H1 (cell line): Measurements from ENCODE around the gene KRTAP5-6. TPM values are rescaled to one million over a fixed set of nuclear protein-coding genes. Genes with fewer than 3 reads are reported as not detected.

Experiments used
- CTCF ChIA-PET: fragments of 300-600 bp; sonication (Branson Sonifier 250); formaldehyde crosslinking; loops from one replicate; lab custom pipeline; 2021; ENCODE audit not compliant: partially characterized antibody; lab: Charles Lee
- POLR2A ChIA-PET: fragments of 300-600 bp; sonication (Branson Sonifier 250); formaldehyde crosslinking; loops from one replicate; lab custom pipeline; 2021; ENCODE audit warnings: inconsistent platforms; ENCODE audit not compliant: partially characterized antibody; lab: Charles Lee
- DNase-seq, 2 experiments: peaks; one replicate each; pipeline versions ENCODE4 v3.0.0 to v3.0.0-alpha.2; 2010 to 2022; ENCODE audit warnings: low spot score in 2 of 2, low read depth in 1 of 2, mixed read lengths in 1 of 2
- FAIRE-seq: peaks from 2 replicates; lab custom pipeline; 2011; peaks lifted over from hg19 to GRCh38; lab: Jason Lieb, UNC
- H2AFZ ChIP-seq: 2 replicates; pipeline ENCODE4 v1.8.1; 2012; ENCODE audit warnings: low read length, inconsistent platforms
- H2AK5ac ChIP-seq: 2 replicates; pipeline ENCODE4 v1.6.1; 2013; ENCODE audit warnings: low read depth, low read length
- H2BK120ac ChIP-seq: replicated peaks from 2 replicates; pipeline ENCODE3; 2013; ENCODE audit warnings: low read depth, low read length, inconsistent platforms
- H2BK12ac ChIP-seq: 2 replicates; pipeline ENCODE4 v1.6.1; 2013; ENCODE audit warnings: low read depth, low read length
- H2BK15ac ChIP-seq: 2 replicates; pipeline ENCODE4 v1.6.1; 2013; ENCODE audit warnings: low read length
- H2BK20ac ChIP-seq: 2 replicates; pipeline ENCODE4 v1.6.1; 2013; ENCODE audit warnings: low read length
- H2BK5ac ChIP-seq: 2 replicates; pipeline ENCODE4 v1.6.1; 2013; ENCODE audit warnings: low read depth, low read length
- H3K14ac ChIP-seq: 2 replicates; pipeline ENCODE4 v1.6.1; 2013; ENCODE audit warnings: inconsistent platforms; ENCODE audit not compliant: insufficient read length
- H3K18ac ChIP-seq: 2 replicates; pipeline ENCODE4 v1.6.1; 2013; ENCODE audit warnings: low read length; ENCODE audit errors: extremely low read depth
- H3K23ac ChIP-seq: 2 replicates; pipeline ENCODE4 v1.6.1; 2013; ENCODE audit warnings: inconsistent platforms; ENCODE audit not compliant: insufficient read length
- H3K23me2 ChIP-seq: 2 replicates; pipeline ENCODE4 v1.6.1; 2013; ENCODE audit warnings: low read depth, low read length
- H3K27ac ChIP-seq: 2 replicates; pipeline ENCODE4 v1.6.1; 2011; ENCODE audit warnings: low read depth, low read length, inconsistent platforms
- H3K27me3 ChIP-seq, 4 experiments: replicated peaks in 1 of 4; 1 replicate in 1 of 4; 2 replicates in 3 of 4; pipeline versions ENCODE4 v1.6.1 to v1.8.1; 2011 to 2013; ENCODE audit warnings: low read length in 3 of 4, mild to moderate bottlenecking in 3 of 4, inconsistent platforms in 2 of 4, mixed read lengths in 2 of 4, moderate library complexity in 1 of 4; ENCODE audit not compliant: control insufficient read depth in 3 of 4, insufficient read depth in 3 of 4; ENCODE audit errors: extremely low read depth in 1 of 4
- H3K36me3 ChIP-seq, 4 experiments: 2 replicates each; pipeline versions ENCODE4 v1.6.1 to v1.8.1; 2011 to 2013; ENCODE audit warnings: mild to moderate bottlenecking in 4 of 4, low read length in 3 of 4, moderate library complexity in 2 of 4, control low read depth in 1 of 4, inconsistent platforms in 1 of 4; ENCODE audit not compliant: insufficient read depth in 4 of 4, control insufficient read depth in 2 of 4
- H3K4ac ChIP-seq: replicated peaks from 2 replicates; pipeline ENCODE3; 2013; ENCODE audit warnings: low read length, low read depth, mixed read lengths, inconsistent platforms; ENCODE audit not compliant: insufficient read length
- H3K4me1 ChIP-seq, 4 experiments: replicated peaks in 1 of 4; 1 replicate in 1 of 4; 2 replicates in 3 of 4; pipeline versions ENCODE4 v1.6.1 to v1.8.1; 2011 to 2013; ENCODE audit warnings: low read length in 3 of 4, inconsistent platforms in 2 of 4, mixed read lengths in 1 of 4; ENCODE audit not compliant: insufficient read depth in 4 of 4, control insufficient read depth in 3 of 4
- H3K4me2 ChIP-seq, 2 experiments: 2 replicates each; pipeline versions ENCODE4 v1.6.1 to v1.8.1; 2011 to 2013; ENCODE audit warnings: low read depth in 2 of 2, low read length in 2 of 2, control low read depth in 1 of 2, inconsistent platforms in 1 of 2, mild to moderate bottlenecking in 1 of 2; ENCODE audit not compliant: insufficient read depth in 1 of 2
- H3K4me3 ChIP-seq, 4 experiments: fragments of 200-600, 300-600 bp in 1 of 4; sonication (generic), shearing (Covaris generic), sonication (Bioruptor Twin) in 1 of 4; 2 replicates each; pipeline versions ENCODE4 v1.5.1 to v1.8.1; 2011 to 2016; ENCODE audit warnings: low read length in 4 of 4, low read depth in 3 of 4, control low read depth in 2 of 4, inconsistent platforms in 2 of 4, mild to moderate bottlenecking in 2 of 4, mixed read lengths in 1 of 4, moderate library complexity in 1 of 4; ENCODE audit not compliant: insufficient read depth in 2 of 4; ENCODE audit errors: extremely low read depth in 1 of 4
- H3K56ac ChIP-seq: replicated peaks from 2 replicates; pipeline ENCODE3; 2013; ENCODE audit warnings: low read depth, mild to moderate bottlenecking, mixed read lengths, low read length, inconsistent platforms; ENCODE audit not compliant: insufficient read length
- H3K79me1 ChIP-seq: 2 replicates; pipeline ENCODE4 v1.6.1; 2013; ENCODE audit warnings: low read depth, low read length, control low read depth
- H3K79me2 ChIP-seq, 2 experiments: 2 replicates each; pipeline versions ENCODE4 v1.6.1 to v1.8.1; 2012 to 2013; ENCODE audit warnings: low read length in 2 of 2, mild to moderate bottlenecking in 2 of 2, inconsistent platforms in 1 of 2; ENCODE audit not compliant: insufficient read depth in 2 of 2, control insufficient read depth in 1 of 2
- H3K9ac ChIP-seq, 4 experiments: replicated peaks in 1 of 4; 1 replicate in 1 of 4; 2 replicates in 3 of 4; pipeline versions ENCODE4 v1.6.1 to v1.8.1; 2011 to 2013; ENCODE audit warnings: low read depth in 3 of 4, low read length in 3 of 4, control low read depth in 2 of 4, mild to moderate bottlenecking in 2 of 4, moderate library complexity in 2 of 4, inconsistent platforms in 1 of 4; ENCODE audit errors: extremely low read depth in 1 of 4
- H3K9me3 ChIP-seq, 2 experiments: 2 replicates each; pipeline versions ENCODE4 v1.6.1 to v1.8.1; 2012 to 2013; ENCODE audit warnings: mild to moderate bottlenecking in 2 of 2, moderate library complexity in 2 of 2, control low read depth in 1 of 2, inconsistent platforms in 1 of 2, low read depth in 1 of 2, low read length in 1 of 2, mixed read lengths in 1 of 2; ENCODE audit not compliant: insufficient read depth in 2 of 2
- H4K20me1 ChIP-seq, 2 experiments: replicated peaks in 1 of 2; 2 replicates each; pipeline versions ENCODE3 to v1.8.1; 2011 to 2013; ENCODE audit warnings: inconsistent platforms in 2 of 2, low read length in 2 of 2, mild to moderate bottlenecking in 1 of 2; ENCODE audit not compliant: insufficient read depth in 2 of 2, control insufficient read depth in 1 of 2
- H4K5ac ChIP-seq: 2 replicates; pipeline ENCODE4 v1.6.1; 2013; ENCODE audit warnings: low read length, low read depth, mixed read lengths, inconsistent platforms; ENCODE audit not compliant: insufficient read length
- H4K8ac ChIP-seq: 2 replicates; pipeline ENCODE4 v1.8.0; 2013; ENCODE audit warnings: mild to moderate bottlenecking, moderate library complexity, low read length, inconsistent platforms; ENCODE audit not compliant: insufficient read depth; ENCODE audit errors: extremely low read depth
- H4K91ac ChIP-seq: replicated peaks from 2 replicates; pipeline ENCODE3; 2013; ENCODE audit warnings: low read length, mixed read lengths, inconsistent platforms; ENCODE audit not compliant: insufficient read length
- BCL11A ChIP-seq, 2 experiments: IDR thresholded peaks; one replicate each; pipeline ENCODE4 v1.6.1; 2011; ENCODE audit warnings: low read depth in 2 of 2, low read length in 2 of 2, mild to moderate bottlenecking in 2 of 2
- CTBP2 ChIP-seq: IDR thresholded peaks from 2 replicates; pipeline ENCODE4 v1.7.0; 2011; ENCODE audit warnings: borderline replicate concordance, mild to moderate bottlenecking, moderate library complexity, mixed read lengths, low read length; ENCODE audit not compliant: insufficient read depth, insufficient read length
- MAFK ChIP-seq: IDR thresholded peaks from 2 replicates; pipeline ENCODE4 v1.6.1; 2012; ENCODE audit warnings: low read depth, mild to moderate bottlenecking, improper control_type of control experiment, low read length
- SIN3A ChIP-seq, 2 experiments: IDR thresholded peaks in 1 of 2; conservative IDR thresholded peaks in 1 of 2; 2 replicates each; pipeline ENCODE4 v1.6.1; 2011 to 2012; ENCODE audit warnings: low read length in 2 of 2, improper control_type of control experiment in 1 of 2, low read depth in 1 of 2, mild to moderate bottlenecking in 1 of 2
- SRF ChIP-seq: IDR thresholded peaks from 2 replicates; pipeline ENCODE4 v1.6.1; 2011; ENCODE audit warnings: mild to moderate bottlenecking, low read depth, low read length, moderate library complexity
- TEAD4 ChIP-seq: IDR thresholded peaks from 2 replicates; pipeline ENCODE4 v1.6.1; 2012; ENCODE audit warnings: low read depth, low read length, inconsistent platforms, mixed read lengths
- USF2 ChIP-seq: IDR thresholded peaks from 2 replicates; pipeline ENCODE4 v1.6.1; 2011; ENCODE audit warnings: low read length, improper control_type of control experiment
- WGBS, 2 experiments: shearing (Covaris generic) in 1 of 2; methylation state at CpG; one replicate each; pipeline versions ENCODE4 v1.1.6 to v1.1.7; 2013 to 2015; ENCODE audit warnings: low lambda C conversion rate in 2 of 2, mixed read lengths in 2 of 2, inconsistent platforms in 1 of 2, low coverage in 1 of 2, missing lambda C conversion rate in 1 of 2; ENCODE audit not compliant: insufficient replicate concordance in 2 of 2, insufficient coverage in 1 of 2, insufficient read length in 1 of 2; ENCODE audit errors: extremely low coverage in 1 of 2, missing lambda C conversion rate in 1 of 2; 5-methylcytosine and 5-hydroxymethylcytosine counted together
- polyA plus RNA-seq, 7 experiments: library from polyadenylated mRNA; depleted of rRNA in 3 of 7; stranded (reverse) in 5 of 7; unstranded in 2 of 7; fragments of >200 nt in 5 of 7; fragments of 200-250 nt in 2 of 7; gene quantifications; 1 replicate in 5 of 7; 2 replicates in 1 of 7; 4 replicates in 1 of 7; pipeline versions ENCODE4 v1.2.1 to v1.2.3, GENCODE V29; 2011 to 2013; ENCODE audit warnings: missing spikeins in 2 of 7, mixed read lengths in 2 of 7
- total RNA-seq: library from RNA; stranded (reverse); fragmentation: NEBNext Ultra II Directional; extraction: Animal tissue kit (Norgen Biotek cat#: 25700); gene quantifications from 2 replicates; pipeline ENCODE4 v1.2.1, GENCODE V29; 2021

The KRTAP5-6 gene
- total and polyA plus RNA-seq, 2 of the 8 experiments (the other 6 are each of a cell fraction or from before 2014, with no cell fraction given), result not detected

GRCh38 chr11:1707751-1708150, 10.8 kb downstream of the KRTAP5-6 start:
- no peak for DNase-seq
- H3K27ac ChIP-seq, result no peak overlapping the region
- no peak overlapping the region for H2BK5ac ChIP-seq
- H3K18ac ChIP-seq, result no peak overlapping the region
- H2AFZ ChIP-seq, result no peak overlapping the region
- no peaks in the 10 kb centered on the region for H3K4me1 ChIP-seq
- no peaks in the 10 kb centered on the region for H3K79me2 ChIP-seq
- no peak overlapping the region for H3K4me2 ChIP-seq
- FAIRE-seq, result no peak
- H4K8ac ChIP-seq, result no peak overlapping the region
- H2AK5ac ChIP-seq, result no peak overlapping the region
- TF ChIP-seq SIN3A (conservative IDR thresholded peaks at IDR 0.05 in 1 of 2, IDR thresholded peaks at IDR 0.05 in 1 of 2; ENCODE audit: low read depth in 1 of 2, low read length in 2 of 2), result no peak
- TF ChIP-seq SRF, result no peak
- TF ChIP-seq TEAD4, result no peak
- TF ChIP-seq USF2, result no peak
- TF ChIP-seq CTBP2, result no peak
- no peak for TF ChIP-seq MAFK
- no peak for TF ChIP-seq BCL11A (IDR thresholded peaks at IDR 0.05; ENCODE audit: low read depth in 2 of 2, low read length in 2 of 2)
- POLR2A ChIA-PET, result no interaction called here
- no peak overlapping the region for H3K14ac ChIP-seq
- CTCF ChIA-PET, result interaction anchor here (0.8 to 4.4 kb wide), 10 partner anchors 14 to 713 kb away, joined by 3 to 19 read pairs (median 6); no protein-coding TSS in a partner anchor
- no peak overlapping the region for H2BK120ac ChIP-seq
- no peak overlapping the region for H3K9ac ChIP-seq
- no peak overlapping the region for H3K56ac ChIP-seq
- no peaks in the 10 kb centered on the region for H3K36me3 ChIP-seq
- 84% methylated on average over 4 of the region's 4 CpGs; no CpG with 5 or more reads in 1 of the 2 experiments for WGBS, 2 experiments
- no peak overlapping the region for H3K4ac ChIP-seq
- H4K91ac ChIP-seq, result no peak overlapping the region
- no peak overlapping the region for H4K5ac ChIP-seq
- H3K79me1 ChIP-seq, result no peaks in the 10 kb centered on the region
- H2BK12ac ChIP-seq, result no peak overlapping the region
- no peaks in the 10 kb centered on the region for H4K20me1 ChIP-seq
- no peak overlapping the region for H3K4me3 ChIP-seq
- H3K23me2 ChIP-seq, result no peaks in the 10 kb centered on the region
- H2BK20ac ChIP-seq, result no peak overlapping the region
- no peak overlapping the region for H3K23ac ChIP-seq
- H3K9me3 ChIP-seq, result no peaks in the 10 kb centered on the region
- H3K27me3 ChIP-seq, result peaks cover 0 to 5% (median 2%) of the 10 kb centered on the region in 4 experiments; a peak in 1 of 7 replicates
- no peak overlapping the region for H2BK15ac ChIP-seq
